Lower leg skin (tissue), 3 donors: ENCODE data around the gene PNMA5.

Experiments used
- CTCF ChIP-seq, 3 donors: fragments of 450-650 bp; IDR thresholded peaks; one replicate each; pipeline ENCODE4 v1.5.1; 2016; ENCODE audit warnings: antibody characterized with exemption in 3 of 3, mild to moderate bottlenecking in 3 of 3, moderate library complexity in 2 of 3
- POLR2A ChIP-seq, 2 donors: fragments of 450-650 bp; IDR thresholded peaks; one replicate each; pipeline ENCODE4 v1.6.1; 2016 to 2017; ENCODE audit warnings: antibody characterized with exemption in 2 of 2, mild to moderate bottlenecking in 1 of 2, moderate library complexity in 1 of 2

GRCh38 chrX:152946681-152947080, 47.2 kb downstream of the PNMA5 start:
- TF ChIP-seq CTCF (IDR thresholded peaks at IDR 0.05) (no peak), POLR2A (IDR thresholded peaks at IDR 0.05) (no peak)
